ENCODE results near the gene SUGT1. TPM values are rescaled to one million over a fixed set of nuclear protein-coding genes. Genes with fewer than 3 reads are reported as not detected.

The SUGT1 gene
- polyA plus RNA-seq, 2 of the 4 experiments (the other 2 are of a cell fraction) = 56.4 to 61.4 TPM

GRCh38 chr13:52701728-52702465 is 49.3 kb downstream of the SUGT1 start (continued):
- TF ChIP-seq MAX (IDR thresholded peaks at IDR 0.05) = no peak
- TF ChIP-seq RARB (CRISPR knock-in tag; IDR thresholded peaks at IDR 0.05) = no peak
- TF ChIP-seq E2F6 (IDR thresholded peaks at IDR 0.05; ENCODE audit: borderline replicate concordance, low read depth) = no peak
- TF ChIP-seq EHF (CRISPR knock-in tag; IDR thresholded peaks at IDR 0.05) = no peak
- TF ChIP-seq ZFP36 (IDR thresholded peaks at IDR 0.05; ENCODE audit: borderline replicate concordance, partially characterized antibody) = no peak

GRCh38 chr13:52703482-52703881 is 50.8 kb downstream of the SUGT1 start:
- H3K4me1 ChIP-seq = no peaks in the 10 kb centered on the region
- WGBS (ENCODE audit: missing lambda C conversion rate) = 83% methylated on average over 6 of the region's 6 CpGs
- no peak overlapping the region for H3K4me2 ChIP-seq
- FAIRE-seq = no peak
- no peak for ATAC-seq
- TF ChIP-seq MAX (IDR thresholded peaks at IDR 0.05) (no peak), HES2 (IDR thresholded peaks at IDR 0.05) (no peak), CTCF (IDR thresholded peaks at IDR 0.05) (no peak), HOXB5 (CRISPR knock-in tag; IDR thresholded peaks at IDR 0.05) (no peak), E2F6 (IDR thresholded peaks at IDR 0.05; ENCODE audit: borderline replicate concordance, low read depth) (no peak), NPAS2 (CRISPR knock-in tag; IDR thresholded peaks at IDR 0.05; ENCODE audit: borderline replicate concordance) (no peak), RAD21 (conservative IDR thresholded peaks at IDR 0.05 in 1 of 2, IDR thresholded peaks at IDR 0.05 in 1 of 2) (no peak), MYC (IDR thresholded peaks at IDR 0.05; ENCODE audit: borderline replicate concordance, low read length) (no peak), MAFK (IDR thresholded peaks at IDR 0.05; ENCODE audit: partially characterized antibody) (no peak), ELK1 (IDR thresholded peaks at IDR 0.05; ENCODE audit: low read depth, low read length) (no peak), TFCP2L1 (CRISPR knock-in tag; IDR thresholded peaks at IDR 0.05) (no peak)
- no peak overlapping the region for H3K4me3 ChIP-seq
- no peak overlapping the region for H3K27ac ChIP-seq
- ChIA-PET POLR2A (no interaction called here), CTCF (interaction anchor here (0.9 kb wide), 1 partner anchor 89 kb away, joined by 3 read pairs; no protein-coding TSS in a partner anchor)
- no peak for DNase-seq (ENCODE audit: low read depth in 1 of 2, low spot score in 1 of 2)
- no peaks in the 10 kb centered on the region for H3K9me3 ChIP-seq

- Histone ChIP-seq H3K9me3 (no peaks in the 10 kb centered on the region), H3K4me1 (no peaks in the 10 kb centered on the region), H3K4me3 (no peak overlapping the region), H3K27ac (no peak overlapping the region), H3K4me2 (no peak overlapping the region)
- ChIA-PET POLR2A (no interaction called here), CTCF (no interaction called here)
- DNase-seq (ENCODE audit: low read depth in 1 of 2, low spot score in 1 of 2) (no peak), FAIRE-seq (no peak), ATAC-seq (no peak)
- 54% methylated on average over 3 of the region's 3 CpGs for WGBS (ENCODE audit: missing lambda C conversion rate)
- TF ChIP-seq MAFK (IDR thresholded peaks at IDR 0.05; ENCODE audit: partially characterized antibody) (no peak), USF2 (IDR thresholded peaks at IDR 0.05) (no peak), HOXB13 (CRISPR knock-in tag; IDR thresholded peaks at IDR 0.05; ENCODE audit: low read depth) (no peak), TP53 (CRISPR knock-in tag; IDR thresholded peaks at IDR 0.05) (no peak), KDM1A (IDR thresholded peaks at IDR 0.05; ENCODE audit: low read depth) (no peak), ELK1 (IDR thresholded peaks at IDR 0.05; ENCODE audit: low read depth, low read length) (no peak), MYC (IDR thresholded peaks at IDR 0.05; ENCODE audit: borderline replicate concordance, low read length) (no peak), BHLHE40 (IDR thresholded peaks at IDR 0.05; ENCODE audit: low read depth, low read length) (no peak), CBX8 (IDR thresholded peaks at IDR 0.05) (no peak), EP300 (IDR thresholded peaks at IDR 0.05) (no peak), REST (IDR thresholded peaks at IDR 0.05) (no peak)
These were observed 53.4 kb downstream of the SUGT1 start for GRCh38 chr13:52706081-52706480.

Data from A549 (cell line).